Measurements from ENCODE around the gene COLEC11.

- no peak for TF ChIP-seq CTCF (IDR thresholded peaks at IDR 0.05)
- no peak for TF ChIP-seq ZFX (IDR thresholded peaks at IDR 0.05; ENCODE audit: borderline replicate concordance)
Observed at GRCh38 chr2:3633982-3634595, 39.2 kb downstream of the COLEC11 start.
